ENCODE measurements around the gene EMCN. TPM values are rescaled to one million over a fixed set of nuclear protein-coding genes. Genes with fewer than 3 reads are reported as not detected.

Gene EMCN
- total RNA-seq, 1 donor = not detected

- Histone ChIP-seq H2AFZ (ENCODE audit: low read length) (no peak overlapping the region), H3K9me3 (ENCODE audit: low read depth, low read length) (no peaks in the 10 kb centered on the region), H3K4me3 (ENCODE audit: insufficient read depth, low read length) (no peak overlapping the region), H4K20me1 (ENCODE audit: insufficient read depth, low read length) (no peaks in the 10 kb centered on the region), H3K27me3 (ENCODE audit: insufficient read depth, low read length) (no peaks in the 10 kb centered on the region), H3K4me2 (ENCODE audit: insufficient read depth, low read length) (no peak overlapping the region), H3K79me2 (ENCODE audit: insufficient read depth, low read length) (no peaks in the 10 kb centered on the region), H3K36me3 (ENCODE audit: insufficient read depth, low read length) (no peaks in the 10 kb centered on the region), H3K27ac (ENCODE audit: low read depth, low read length) (no peak overlapping the region), H3K4me1 (ENCODE audit: insufficient read depth, low read length) (no peaks in the 10 kb centered on the region)
- no peak for DNase-seq (ENCODE audit: insufficient read length, low spot score, missing footprints)
- no peak for TF ChIP-seq CTCF (IDR thresholded peaks at IDR 0.05; ENCODE audit: extremely low read depth, low read depth, low read length)
Observed at GRCh38 chr4:100431416-100431815, 86.4 kb downstream of the EMCN start.

- Histone ChIP-seq H3K79me2 (ENCODE audit: insufficient read depth, low read length) (no peaks in the 10 kb centered on the region), H3K27ac (ENCODE audit: low read depth, low read length) (no peak overlapping the region), H3K4me3 (ENCODE audit: insufficient read depth, low read length) (no peak overlapping the region), H3K27me3 (ENCODE audit: insufficient read depth, low read length) (no peaks in the 10 kb centered on the region), H2AFZ (ENCODE audit: low read length) (no peak overlapping the region), H3K4me1 (ENCODE audit: insufficient read depth, low read length) (no peaks in the 10 kb centered on the region), H3K4me2 (ENCODE audit: insufficient read depth, low read length) (no peak overlapping the region), H4K20me1 (ENCODE audit: insufficient read depth, low read length) (no peaks in the 10 kb centered on the region), H3K36me3 (ENCODE audit: insufficient read depth, low read length) (no peaks in the 10 kb centered on the region), H3K9me3 (ENCODE audit: low read depth, low read length) (no peaks in the 10 kb centered on the region)
- TF ChIP-seq CTCF (IDR thresholded peaks at IDR 0.05; ENCODE audit: extremely low read depth, low read depth, low read length) = no peak
- no peak for DNase-seq (ENCODE audit: insufficient read length, low spot score, missing footprints)
Observed at GRCh38 chr4:100430451-100430850, 87.4 kb downstream of the EMCN start.

GRCh38 chr4:100429616-100430015, 88.2 kb downstream of the EMCN start:
- no peaks in the 10 kb centered on the region for H3K27me3 ChIP-seq (ENCODE audit: insufficient read depth, low read length)
- no peak for TF ChIP-seq CTCF (IDR thresholded peaks at IDR 0.05; ENCODE audit: extremely low read depth, low read depth, low read length)
- H3K4me2 ChIP-seq (ENCODE audit: insufficient read depth, low read length) = no peak overlapping the region
- no peak overlapping the region for H3K27ac ChIP-seq (ENCODE audit: low read depth, low read length)
- H3K36me3 ChIP-seq (ENCODE audit: insufficient read depth, low read length) = no peaks in the 10 kb centered on the region
- H3K4me1 ChIP-seq (ENCODE audit: insufficient read depth, low read length) = no peaks in the 10 kb centered on the region
- no peak overlapping the region for H3K4me3 ChIP-seq (ENCODE audit: insufficient read depth, low read length)
- H4K20me1 ChIP-seq (ENCODE audit: insufficient read depth, low read length) = no peaks in the 10 kb centered on the region
- no peak overlapping the region for H2AFZ ChIP-seq (ENCODE audit: low read length)
- H3K79me2 ChIP-seq (ENCODE audit: insufficient read depth, low read length) = no peaks in the 10 kb centered on the region
- no peaks in the 10 kb centered on the region for H3K9me3 ChIP-seq (ENCODE audit: low read depth, low read length)
- DNase-seq (ENCODE audit: insufficient read length, low spot score, missing footprints) = no peak

- Histone ChIP-seq H3K4me2 (ENCODE audit: insufficient read depth, low read length) (no peak overlapping the region), H3K4me3 (ENCODE audit: insufficient read depth, low read length) (no peak overlapping the region), H4K20me1 (ENCODE audit: insufficient read depth, low read length) (no peaks in the 10 kb centered on the region), H3K27ac (ENCODE audit: low read depth, low read length) (no peak overlapping the region), H3K36me3 (ENCODE audit: insufficient read depth, low read length) (no peaks in the 10 kb centered on the region), H3K4me1 (ENCODE audit: insufficient read depth, low read length) (no peaks in the 10 kb centered on the region), H3K9me3 (ENCODE audit: low read depth, low read length) (no peaks in the 10 kb centered on the region), H2AFZ (ENCODE audit: low read length) (no peak overlapping the region), H3K79me2 (ENCODE audit: insufficient read depth, low read length) (no peaks in the 10 kb centered on the region), H3K27me3 (ENCODE audit: insufficient read depth, low read length) (no peaks in the 10 kb centered on the region)
- peak; percentile 55 for DNase-seq (ENCODE audit: insufficient read length, low spot score, missing footprints)
- no peak for TF ChIP-seq CTCF (IDR thresholded peaks at IDR 0.05; ENCODE audit: extremely low read depth, low read depth, low read length)
Observed at GRCh38 chr4:100428051-100428450, 89.8 kb downstream of the EMCN start.
